Hair follicle dermal papilla cell (primary cell): ENCODE data around the gene ACY1. TPM values are rescaled to one million over a fixed set of nuclear protein-coding genes. Genes with fewer than 3 reads are reported as not detected.

Source experiments
- small RNA-seq: library from RNA; depleted of rRNA; stranded (forward); fragments of <200 nt; gene quantifications from one replicate; pipeline ENCODE3, GENCODE V24; 2012
- total RNA-seq: library from RNA; depleted of rRNA; stranded (reverse); fragments of >200 nt; gene quantifications from 2 replicates; pipeline ENCODE4 v1.2.3, GENCODE V29; 2012

ACY1 gene
- 29.4 and 36.9 TPM in 2 replicates for total RNA-seq

DNA sequence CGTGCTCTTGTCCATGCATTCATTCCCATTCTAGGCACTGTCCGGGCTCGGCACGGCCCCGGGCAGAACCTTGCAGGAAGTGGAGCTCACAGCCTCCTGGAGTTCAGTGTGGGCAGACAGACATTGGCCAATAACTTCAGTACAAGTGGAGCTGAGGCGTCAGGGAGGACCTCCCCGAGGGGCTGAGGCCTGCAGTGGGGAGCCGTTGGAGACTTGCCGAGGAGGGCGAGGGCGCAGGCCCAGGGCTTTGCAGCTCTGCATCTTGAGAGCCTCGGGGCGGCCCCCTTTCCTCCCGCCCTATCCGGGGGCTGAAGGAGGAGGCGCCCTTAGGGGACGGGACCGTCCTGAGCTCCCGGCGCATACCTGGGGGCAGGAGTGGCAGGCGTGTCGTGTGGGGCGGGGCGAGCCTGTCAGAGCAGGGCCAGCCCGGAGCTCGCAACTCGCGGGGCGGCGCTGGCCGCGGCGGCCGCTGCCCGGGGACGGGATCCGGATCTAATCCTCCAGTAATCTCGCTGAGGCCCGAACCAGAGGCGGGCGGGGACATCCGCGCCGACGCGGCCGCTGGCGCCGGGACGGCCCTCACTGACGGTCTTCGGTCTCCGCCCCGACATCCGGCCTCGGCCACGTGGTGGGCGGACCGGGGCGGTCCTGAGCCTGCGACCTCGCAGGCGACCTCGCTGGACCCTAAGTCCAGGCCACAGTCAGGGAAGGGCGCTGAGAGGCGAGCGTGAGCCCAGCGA lies at the start of gene ACY1:
TSS of gene ACY1 (plus strand) at position 698 of the 740 bp plus-strand sequence. CDS start 530 bp downstream, outside the sequence.

DNA sequence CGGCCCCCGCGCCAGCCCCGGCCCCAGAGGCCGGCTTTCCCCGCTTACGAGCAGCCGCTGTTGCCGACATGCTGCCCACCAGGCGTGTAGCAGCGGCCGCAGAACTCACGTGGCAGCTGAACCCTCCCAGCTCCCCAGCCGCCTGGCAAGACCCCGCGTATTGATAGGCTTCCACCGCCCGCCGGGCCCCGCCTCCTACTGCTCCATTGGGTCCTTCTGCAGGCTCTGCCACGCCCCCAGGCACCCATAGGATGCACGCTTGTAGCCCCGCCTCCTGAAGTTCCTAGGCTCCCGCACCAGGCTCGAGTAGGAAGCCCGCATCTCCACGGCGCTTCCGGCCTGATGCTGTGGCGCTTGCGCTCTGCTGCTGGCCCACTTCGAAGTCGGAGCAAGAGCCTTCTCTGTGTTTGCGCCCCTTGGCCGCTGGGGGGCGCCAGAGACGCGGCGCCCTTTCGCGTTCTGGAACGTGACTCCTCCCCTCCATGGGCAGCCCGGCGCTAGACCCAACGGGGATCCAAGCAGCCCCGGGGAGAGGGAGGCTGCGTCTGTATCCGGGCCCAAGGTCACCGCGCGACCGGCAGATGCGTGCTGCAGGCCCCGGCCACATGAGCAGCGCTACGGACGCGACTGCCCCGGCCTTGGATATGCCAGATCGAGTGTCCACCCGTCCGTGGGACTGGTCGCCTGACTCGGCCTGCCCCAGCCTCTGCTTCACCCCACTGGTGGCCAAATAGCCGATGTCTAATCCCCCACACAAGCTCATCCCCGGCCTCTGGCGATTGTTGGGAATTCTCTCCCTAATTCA lies 41.3 kb upstream of the ACY1 start, which contains the start of the genes PARP3 and RRP9:
TSS of gene PARP3 (plus strand) at position 566 of the 805 bp plus-strand sequence. CDS start 993 bp downstream, outside the sequence.
TSS of gene RRP9 (minus strand) at position 107 of the 805 bp plus-strand sequence. CDS start at position 70, 37 bp downstream.

DNA sequence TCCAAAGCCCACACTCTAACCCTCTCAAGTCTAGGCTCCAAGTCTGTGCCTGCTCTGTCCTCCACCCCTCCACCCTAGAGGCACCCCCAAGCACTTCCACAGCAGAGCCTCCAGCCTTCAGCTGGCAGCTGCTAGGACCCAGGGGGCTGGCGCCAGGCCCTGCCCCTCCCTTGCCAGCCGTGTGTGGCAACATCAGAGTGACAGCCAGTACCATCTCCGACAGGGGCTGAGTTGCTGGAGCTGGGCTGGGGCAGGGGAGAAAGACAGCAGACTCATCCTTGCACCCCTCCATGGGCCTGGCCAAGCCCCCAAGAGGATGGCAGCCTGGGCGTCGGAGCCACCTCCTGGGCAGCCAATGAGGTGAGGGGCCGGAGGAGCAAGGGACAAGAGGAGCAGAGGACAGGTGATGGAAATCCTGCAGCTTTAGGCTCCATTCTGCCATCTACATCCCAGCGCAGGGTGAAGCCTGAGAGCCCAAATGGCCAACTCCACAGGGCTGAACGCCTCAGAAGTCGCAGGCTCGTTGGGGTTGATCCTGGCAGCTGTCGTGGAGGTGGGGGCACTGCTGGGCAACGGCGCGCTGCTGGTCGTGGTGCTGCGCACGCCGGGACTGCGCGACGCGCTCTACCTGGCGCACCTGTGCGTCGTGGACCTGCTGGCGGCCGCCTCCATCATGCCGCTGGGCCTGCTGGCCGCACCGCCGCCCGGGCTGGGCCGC lies 28.0 kb upstream of the ACY1 start, which contains the start of gene GPR62:
TSS of gene GPR62 (plus strand) at position 207 of the 718 bp plus-strand sequence. CDS start at position 479, 272 bp downstream.

DNA sequence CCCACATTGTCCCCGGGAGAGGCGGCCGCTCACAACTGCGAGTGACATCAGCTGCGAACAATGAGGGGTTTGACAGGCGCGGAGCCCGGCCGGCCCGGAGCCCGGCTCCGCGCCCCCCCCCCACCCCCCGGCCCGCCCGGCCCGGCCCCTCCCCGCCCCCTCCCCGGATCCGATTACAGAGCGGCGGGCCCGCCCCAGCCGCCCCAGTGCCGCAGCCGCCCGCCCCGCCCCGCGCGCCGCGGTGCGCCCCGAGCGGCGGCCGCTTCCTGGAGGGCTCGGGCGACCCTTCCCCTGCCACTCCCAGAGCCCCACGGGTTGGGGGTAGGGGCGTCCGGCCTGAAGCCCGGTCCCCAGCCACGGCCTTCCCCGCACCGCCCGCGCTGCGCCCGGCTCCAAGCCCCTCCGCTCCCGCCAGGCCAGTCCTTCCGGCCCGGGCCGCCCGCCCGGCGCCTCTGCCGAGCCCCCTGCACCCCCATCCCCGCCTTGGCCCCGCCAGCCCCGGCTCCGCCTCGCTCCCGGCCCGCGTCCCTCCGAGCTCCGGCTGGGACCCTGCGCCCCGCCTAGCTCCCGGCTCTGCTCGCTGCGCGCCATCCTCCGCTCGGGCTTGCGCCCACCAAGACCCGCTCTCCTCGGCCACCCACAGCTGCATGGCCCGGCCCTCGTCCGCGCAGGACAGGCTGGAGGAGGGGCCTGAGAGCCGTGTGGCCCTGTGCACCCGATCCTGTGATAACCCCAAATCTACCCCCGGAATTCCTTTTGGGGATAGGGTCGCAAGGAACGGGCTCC lies 15.8 kb upstream of the ACY1 start, which contains the start of gene PCBP4:
TSS of gene PCBP4 (minus strand) at position 71 of the 786 bp plus-strand sequence. CDS start 6,214 bp downstream, outside the sequence.

DNA sequence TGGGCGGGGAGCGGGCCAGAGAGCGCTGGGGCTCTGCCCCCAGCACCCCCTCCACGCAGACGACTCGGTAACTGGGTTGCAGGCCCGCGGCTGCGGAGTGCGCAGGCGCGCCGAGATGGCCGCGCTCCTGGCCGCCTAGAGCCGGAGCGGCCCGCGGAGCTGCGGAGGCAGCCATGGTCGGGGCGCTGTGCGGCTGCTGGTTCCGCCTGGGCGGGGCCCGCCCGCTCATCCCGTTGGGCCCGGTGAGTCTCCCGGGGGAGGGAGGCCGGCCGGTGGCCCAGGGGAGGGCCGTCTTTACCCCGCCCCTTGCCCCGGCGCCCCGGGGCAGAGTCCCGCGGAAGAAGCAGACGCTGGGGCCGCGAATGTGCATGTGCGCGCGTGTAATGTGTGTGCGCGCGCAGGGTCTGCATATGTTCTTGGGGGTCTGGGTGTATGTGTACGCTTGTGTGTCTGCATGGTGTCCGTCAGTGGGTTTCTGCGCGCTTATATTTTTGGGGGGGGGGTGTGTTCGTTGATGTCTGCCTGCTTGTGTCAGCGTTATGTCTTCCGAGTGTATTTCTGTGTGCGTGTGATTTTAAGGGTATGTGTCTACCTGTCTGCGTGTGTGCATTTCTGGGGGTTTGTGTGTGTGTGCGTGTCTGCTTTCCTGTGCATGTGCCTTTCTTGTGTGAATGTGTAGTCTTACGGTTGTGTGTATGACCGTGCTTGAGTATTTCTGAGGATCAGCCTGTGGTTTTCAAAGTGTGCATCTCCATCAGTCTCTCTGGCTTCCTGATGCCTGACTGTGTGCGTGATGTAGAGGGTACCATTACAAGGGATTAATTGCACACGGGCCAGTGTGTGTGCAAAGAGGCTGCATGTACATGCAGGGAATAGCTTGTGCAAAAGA lies 8.1 kb upstream of the ACY1 start, which contains the start of gene ABHD14A:
TSS of gene ABHD14A (plus strand) at position 102 of the 889 bp plus-strand sequence. CDS start at position 174, 72 bp downstream.

DNA sequence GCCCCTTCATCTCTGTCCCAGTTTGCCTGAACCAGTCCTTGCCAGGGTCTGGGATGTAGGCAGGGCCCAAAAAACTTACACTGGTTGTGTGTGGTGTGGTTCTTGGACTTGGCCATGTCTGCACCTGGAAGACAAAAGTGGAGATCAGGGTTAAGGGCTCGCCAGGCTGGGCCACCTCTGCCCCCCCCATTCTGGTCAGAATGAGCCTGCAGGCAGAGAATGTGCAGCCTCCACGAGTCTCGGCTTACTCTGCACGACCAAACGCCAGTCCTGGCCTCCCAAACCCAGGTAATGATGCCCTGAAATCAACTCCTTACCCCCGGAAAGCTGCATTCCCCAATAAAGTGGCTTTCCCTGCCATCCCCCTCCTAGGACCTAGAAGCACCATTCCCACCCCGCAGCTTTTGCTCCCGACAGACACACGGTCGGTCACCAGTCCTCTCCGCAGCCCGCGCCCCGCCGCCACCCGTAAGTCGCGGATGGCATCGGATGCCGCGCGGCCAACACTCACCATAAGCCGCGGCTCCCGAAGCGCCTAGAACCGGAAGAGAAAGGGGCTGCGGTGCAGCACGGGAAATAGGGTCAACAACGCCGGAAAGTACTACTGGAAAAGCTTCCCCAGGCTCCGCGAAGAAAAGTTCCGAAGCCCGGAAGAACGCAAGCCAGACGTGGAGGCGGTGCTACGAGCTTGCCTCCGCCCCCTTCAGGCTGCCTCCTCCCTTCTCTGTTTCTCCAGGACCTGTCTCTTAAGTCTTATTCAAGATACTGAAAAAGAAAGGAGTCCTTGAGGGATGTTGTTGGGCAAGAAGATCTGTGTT lies 12.2 kb downstream of the ACY1 start, which contains the start of gene RPL29:
TSS of gene RPL29 (minus strand) at position 550 of the 818 bp plus-strand sequence. CDS start at position 116, 434 bp downstream.

Small RNA genes within 50 kb of the gene (small RNA-seq; reads per million reads assigned to genes)
- gene AC115284.1 = not detected

Other genes with a start within 250 kb of the ACY1 start
- gene IQCF6, start 204.3 kb upstream of the ACY1 start, total RNA-seq = not detected in 2 replicates
- gene IQCF2, start 121.9 kb upstream of the ACY1 start, total RNA-seq = not detected in 2 replicates
- gene IQCF5, start 107.9 kb upstream of the ACY1 start, total RNA-seq = not detected in 2 replicates
- not detected in 2 replicates for gene IQCF1, start 80.2 kb upstream of the ACY1 start, total RNA-seq
- 14.4 and 15.3 TPM in 2 replicates for gene RRP9, start 41.6 kb upstream of the ACY1 start, total RNA-seq
- 26.1 and 40.6 TPM in 2 replicates for gene PARP3, start 41.2 kb upstream of the ACY1 start, total RNA-seq
- gene GPR62, start 28.2 kb upstream of the ACY1 start, total RNA-seq = not detected in 2 replicates
- 32.3 and 47.2 TPM in 2 replicates for gene PCBP4, start 16.1 kb upstream of the ACY1 start, total RNA-seq
- gene ABHD14B, start 9.5 kb upstream of the ACY1 start, total RNA-seq = 29.5 and 39.0 TPM in 2 replicates
- gene ABHD14A, start 8.5 kb upstream of the ACY1 start, total RNA-seq = 10.3 and 16.2 TPM in 2 replicates
- 802 and 851 TPM in 2 replicates for gene RPL29, start 12.4 kb downstream of the ACY1 start, total RNA-seq
- gene DUSP7, start 73.0 kb downstream of the ACY1 start, total RNA-seq = 39.0 and 39.6 TPM in 2 replicates
- gene POC1A, start 170.9 kb downstream of the ACY1 start, total RNA-seq = 1.9 and 3.4 TPM in 2 replicates
- gene ALAS1, start 214.6 kb downstream of the ACY1 start, total RNA-seq = 50.0 and 53.7 TPM in 2 replicates
- under 0.01 TPM in 1 of 2 replicates, not detected in the other for gene TLR9, start 242.1 kb downstream of the ACY1 start, total RNA-seq